Measurements from ENCODE around the gene PAPOLG.
"Not testable (repeated sequence)": the region's sequence is repeated elsewhere in the genome, so short reads cannot be mapped to it uniquely, and the experiment has no call there.

Gene PAPOLG

GRCh38 chr2:60820416-60821132 lies 64.5 kb downstream of the PAPOLG start:
- no peak for TF ChIP-seq JUND (IDR thresholded peaks at IDR 0.05; ENCODE audit: low read depth)
- no peak for DNase-seq (ENCODE audit: low read depth in 1 of 2, low spot score in 1 of 2)
- in situ Hi-C loops (cut with HindIII; ENCODE audit: low pct_unique_long_range_greater_than_20kb, low sequenced_read_pairs): no loop called here

- DNase-seq (ENCODE audit: low read depth in 1 of 2, low spot score in 1 of 2): no peak
- TF ChIP-seq JUND (IDR thresholded peaks at IDR 0.05; ENCODE audit: low read depth): no peak
- in situ Hi-C loops (cut with HindIII; ENCODE audit: low pct_unique_long_range_greater_than_20kb, low sequenced_read_pairs): no loop called here
Observed at GRCh38 chr2:60821133-60821469, 65.0 kb downstream of the PAPOLG start.

GRCh38 chr2:60821587-60822302 lies 65.7 kb downstream of the PAPOLG start:
- TF ChIP-seq JUND (IDR thresholded peaks at IDR 0.05; ENCODE audit: low read depth): no peak
- DNase-seq (ENCODE audit: low read depth in 1 of 2, low spot score in 1 of 2): no peak
- in situ Hi-C loops (cut with HindIII; ENCODE audit: low pct_unique_long_range_greater_than_20kb, low sequenced_read_pairs): no loop called here

- in situ Hi-C loops (cut with HindIII; ENCODE audit: low pct_unique_long_range_greater_than_20kb, low sequenced_read_pairs): no loop called here
- TF ChIP-seq JUND (IDR thresholded peaks at IDR 0.05; ENCODE audit: low read depth): no peak
- DNase-seq (ENCODE audit: low read depth in 1 of 2, low spot score in 1 of 2): no peak
Observed at GRCh38 chr2:60822987-60823386, 66.9 kb downstream of the PAPOLG start.

GRCh38 chr2:60823694-60824305 lies 67.7 kb downstream of the PAPOLG start:
- in situ Hi-C loops (cut with HindIII; ENCODE audit: low pct_unique_long_range_greater_than_20kb, low sequenced_read_pairs): no loop called here
- no peak for TF ChIP-seq JUND (IDR thresholded peaks at IDR 0.05; ENCODE audit: low read depth)
- no peak for DNase-seq (ENCODE audit: low read depth in 1 of 2, low spot score in 1 of 2)

- in situ Hi-C loops (cut with HindIII; ENCODE audit: low pct_unique_long_range_greater_than_20kb, low sequenced_read_pairs): no loop called here
- DNase-seq (ENCODE audit: low read depth in 1 of 2, low spot score in 1 of 2): no peak
- no peak for TF ChIP-seq JUND (IDR thresholded peaks at IDR 0.05; ENCODE audit: low read depth)
Observed at GRCh38 chr2:60825666-60826065, 69.6 kb downstream of the PAPOLG start.

- no peak for DNase-seq (ENCODE audit: low read depth in 1 of 2, low spot score in 1 of 2)
- TF ChIP-seq JUND (IDR thresholded peaks at IDR 0.05; ENCODE audit: low read depth): no peak
- in situ Hi-C loops (cut with HindIII; ENCODE audit: low pct_unique_long_range_greater_than_20kb, low sequenced_read_pairs): no loop called here
Observed at GRCh38 chr2:60826111-60826510, 70.0 kb downstream of the PAPOLG start.

- DNase-seq (ENCODE audit: low read depth in 1 of 2, low spot score in 1 of 2); in situ Hi-C loops (cut with HindIII; ENCODE audit: low pct_unique_long_range_greater_than_20kb, low sequenced_read_pairs): not testable (repeated sequence)
Observed at GRCh38 chr2:60826860-60827259, 70.8 kb downstream of the PAPOLG start.

GRCh38 chr2:60827369-60827768 lies 71.3 kb downstream of the PAPOLG start:
- in situ Hi-C loops (cut with HindIII; ENCODE audit: low pct_unique_long_range_greater_than_20kb, low sequenced_read_pairs): no loop called here
- DNase-seq (ENCODE audit: low read depth in 1 of 2, low spot score in 1 of 2): no peak
- TF ChIP-seq JUND (IDR thresholded peaks at IDR 0.05; ENCODE audit: low read depth): no peak

- no peak for DNase-seq (ENCODE audit: low read depth in 1 of 2, low spot score in 1 of 2)
- no peak for TF ChIP-seq JUND (IDR thresholded peaks at IDR 0.05; ENCODE audit: low read depth)
- in situ Hi-C loops (cut with HindIII; ENCODE audit: low pct_unique_long_range_greater_than_20kb, low sequenced_read_pairs): no loop called here
Observed at GRCh38 chr2:60830991-60831390, 74.9 kb downstream of the PAPOLG start.

- in situ Hi-C loops (cut with HindIII; ENCODE audit: low pct_unique_long_range_greater_than_20kb, low sequenced_read_pairs): no loop called here
- no peak for TF ChIP-seq JUND (IDR thresholded peaks at IDR 0.05; ENCODE audit: low read depth)
- no peak for DNase-seq (ENCODE audit: low read depth in 1 of 2, low spot score in 1 of 2)
Observed at GRCh38 chr2:60831921-60832320, 75.9 kb downstream of the PAPOLG start.

- no peak for TF ChIP-seq JUND (IDR thresholded peaks at IDR 0.05; ENCODE audit: low read depth)
- in situ Hi-C loops (cut with HindIII; ENCODE audit: low pct_unique_long_range_greater_than_20kb, low sequenced_read_pairs): no loop called here
- DNase-seq (ENCODE audit: low read depth in 1 of 2, low spot score in 1 of 2): no peak
Observed at GRCh38 chr2:60832621-60833020, 76.6 kb downstream of the PAPOLG start.

GRCh38 chr2:60834270-60834717 lies 78.2 kb downstream of the PAPOLG start:
- in situ Hi-C loops (cut with HindIII; ENCODE audit: low pct_unique_long_range_greater_than_20kb, low sequenced_read_pairs): no loop called here
- TF ChIP-seq JUND (IDR thresholded peaks at IDR 0.05; ENCODE audit: low read depth): no peak
- no peak for DNase-seq (ENCODE audit: low read depth in 1 of 2, low spot score in 1 of 2)
